Measurements from ENCODE around the gene ABHD14A.

GRCh38 chr3:51950899-51951298 is 24.0 kb upstream of the ABHD14A start:
- no peak for TF ChIP-seq CTCF (IDR thresholded peaks at IDR 0.05)
- TF ChIP-seq POLR2A (IDR thresholded peaks at IDR 0.05) = no peak

Data from uterus (tissue), 2 donors.